ENCODE data around the gene ERN1. TPM values are rescaled to one million over a fixed set of nuclear protein-coding genes. Genes with fewer than 3 reads are reported as not detected.
A peak's percentile ranks its signal among the peaks of the same experiment; 100 is the strongest.
"Not testable (repeated sequence)": the region's sequence is repeated elsewhere in the genome, so short reads cannot be mapped to it uniquely, and the experiment has no call there.

The ERN1 gene
- total RNA-seq, 1 experiment from 2014 or later: 6.5 TPM

DNA sequence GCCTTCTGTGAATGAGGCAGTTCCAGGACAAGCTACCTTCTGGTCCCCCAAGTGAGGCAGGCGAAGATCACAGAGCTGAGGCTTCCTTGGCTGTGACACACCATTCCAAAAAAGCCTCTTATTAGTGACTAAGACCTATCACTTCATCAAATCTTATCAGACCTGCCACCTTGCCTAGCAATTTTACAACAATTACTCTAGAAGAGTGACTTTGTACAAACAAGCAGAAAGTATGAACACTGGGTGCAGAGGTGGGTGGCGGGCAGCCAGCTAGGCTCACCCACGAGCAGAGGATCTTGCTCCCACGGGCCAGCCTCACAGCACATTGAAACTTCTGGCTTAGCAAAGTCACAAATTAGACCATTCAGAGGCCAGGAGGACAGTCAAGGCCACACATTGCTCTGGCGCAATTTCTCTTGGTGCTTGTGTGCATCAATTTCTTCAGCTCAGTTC lies 107.3 kb downstream of the ERN1 start:
- TF ChIP-seq TEAD4 (CRISPR knock-in tag; IDR thresholded peaks at IDR 0.05): no peak
- no peak for TF ChIP-seq ESRRA (CRISPR knock-in tag; IDR thresholded peaks at IDR 0.05; ENCODE audit: borderline replicate concordance)
- peaks cover 2% of the 10 kb centered on the region for H3K9me3 Mint-ChIP-seq
- peaks cover 13% of the 10 kb centered on the region for H3K27me3 Mint-ChIP-seq (ENCODE audit: low read depth)
- ATAC-seq (no peak), DNase-seq (ENCODE audit: low spot score) (no peak)
- H3K4me3 Mint-ChIP-seq: no peak overlapping the region
- H3K36me3 Mint-ChIP-seq: no peaks in the 10 kb centered on the region
- CTCF ChIA-PET: interaction anchor here (1.0 to 1.4 kb wide), 2 partner anchors 103 to 158 kb away, joined by 3 to 5 read pairs; partner anchors contain the start of gene GH1
- POLR2A ChIA-PET: interaction anchor here (0.6 kb wide), 1 partner anchor 105 kb away, joined by 3 read pairs; no protein-coding TSS in a partner anchor
- H3K27ac Mint-ChIP-seq: no peak overlapping the region
- H3K4me1 Mint-ChIP-seq: peaks cover 8% of the 10 kb centered on the region

GRCh38 chr17:64020056-64020766 lies 109.7 kb downstream of the ERN1 start, which contains the start of gene ICAM2:
ICAM2 (minus strand) TSS chr17:64020633; CDS start chr17:64006691, 13,942 bp downstream.
- no peaks in the 10 kb centered on the region for H3K36me3 Mint-ChIP-seq
- no peak within 1 kb of the TSS; the same call in 1 of the 2 replicates for H3K27ac Mint-ChIP-seq
- peak; percentile 63 for ATAC-seq
- peaks cover 5% of the 10 kb centered on the region for H3K9me3 Mint-ChIP-seq
- peak within 1 kb of the TSS; percentile 41 for H3K4me3 Mint-ChIP-seq
- ChIA-PET CTCF (interaction anchor here (0.6 to 2.1 kb wide), 11 partner anchors 9 to 278 kb away, joined by 3 to 15 read pairs (median 6); partner anchors contain the start of gene GH1), POLR2A (no interaction called here)
- peaks cover 10% of the 10 kb centered on the region for H3K4me1 Mint-ChIP-seq
- H3K27me3 Mint-ChIP-seq (ENCODE audit: low read depth): peaks cover 2% of the 10 kb centered on the region; the same call in 1 of the 2 replicates
- DNase-seq (ENCODE audit: low spot score): no peak
- TF ChIP-seq ZNF317 (CRISPR knock-in tag; IDR thresholded peaks at IDR 0.05; ENCODE audit: borderline replicate concordance, low read depth): no peak
- no peak for TF ChIP-seq ZBTB21 (CRISPR knock-in tag; IDR thresholded peaks at IDR 0.05; ENCODE audit: borderline replicate concordance)
- TF ChIP-seq RELA (CRISPR knock-in tag; IDR thresholded peaks at IDR 0.05; ENCODE audit: borderline replicate concordance): no peak
- no peak for TF ChIP-seq FOXP1 (CRISPR knock-in tag; IDR thresholded peaks at IDR 0.05; ENCODE audit: borderline replicate concordance)
- no peak for TF ChIP-seq ZNF281 (CRISPR knock-in tag; IDR thresholded peaks at IDR 0.05)

- CTCF ChIA-PET: interaction anchor here (1.1 to 2.1 kb wide), 7 partner anchors 9 to 115 kb away, joined by 4 to 15 read pairs (median 8); partner anchors contain the start of gene GH1
- DNase-seq (ENCODE audit: low spot score); H3K27me3 Mint-ChIP-seq (ENCODE audit: low read depth); H3K4me3 Mint-ChIP-seq; H3K9me3 Mint-ChIP-seq; H3K27ac Mint-ChIP-seq; ATAC-seq; H3K36me3 Mint-ChIP-seq: not testable (repeated sequence)
- POLR2A ChIA-PET: interaction anchor here (0.7 kb wide), 1 partner anchor 30 kb away, joined by 6 read pairs; no protein-coding TSS in a partner anchor
- peaks cover 10% of the 10 kb centered on the region for H3K4me1 Mint-ChIP-seq
Observed at GRCh38 chr17:64019551-64019961, 110.4 kb downstream of the ERN1 start.

GRCh38 chr17:64017381-64017980 lies 112.5 kb downstream of the ERN1 start:
- peaks cover 2% of the 10 kb centered on the region; the same call in 1 of the 2 replicates for H3K27me3 Mint-ChIP-seq (ENCODE audit: low read depth)
- H3K27ac Mint-ChIP-seq: no peak overlapping the region
- ChIA-PET CTCF (interaction anchor here (0.9 to 2.5 kb wide), 14 partner anchors 9 to 136 kb away, joined by 3 to 19 read pairs (median 6); partner anchors contain the start of gene GH1), POLR2A (no interaction called here)
- no peak for DNase-seq (ENCODE audit: low spot score)
- H3K4me3 Mint-ChIP-seq: no peak overlapping the region
- no peak for ATAC-seq
- TF ChIP-seq CTCF (IDR thresholded peaks at IDR 0.05) (peak; percentile 15; the same call in 1 of the 2 replicates), JAZF1 (CRISPR knock-in tag; IDR thresholded peaks at IDR 0.05) (no peak)
- H3K36me3 Mint-ChIP-seq: no peaks in the 10 kb centered on the region
- H3K4me1 Mint-ChIP-seq: peaks cover 10% of the 10 kb centered on the region
- H3K9me3 Mint-ChIP-seq: peaks cover 5% of the 10 kb centered on the region

All from WTC11 (cell line).